Hepatocyte (in vitro differentiated cells): ENCODE data around the gene ASAP2.

ENCODE experiments used
- CTCF ChIP-seq: fragments of 200-600 bp; sonication (generic); IDR thresholded peaks from 2 replicates; pipeline ENCODE4 v1.5.1; 2016; ENCODE audit warnings: antibody characterized with exemption, mild to moderate bottlenecking; ENCODE audit not compliant: poor library complexity
- EZH2phosphoT487 ChIP-seq: fragments of 200-600 bp; sonication (generic); IDR thresholded peaks from one replicate; pipeline ENCODE4 v1.6.1; 2018; ENCODE audit warnings: antibody characterized with exemption, mild to moderate bottlenecking, low read depth, moderate library complexity; ENCODE audit not compliant: unreplicated experiment, severe bottlenecking

- TF ChIP-seq CTCF = no peak
- no peak for TF ChIP-seq EZH2phosphoT487
Observed at GRCh38 chr2:9280224-9280623, 73.6 kb downstream of the ASAP2 start.
